NCI-H1694 (cell line): ENCODE measurements around the gene EXOSC7.

Source experiments
- DNase-seq: peaks from one replicate; lab custom pipeline; 2025; lab: John Stamatoyannopoulos, UW

EXOSC7 gene

DNA sequence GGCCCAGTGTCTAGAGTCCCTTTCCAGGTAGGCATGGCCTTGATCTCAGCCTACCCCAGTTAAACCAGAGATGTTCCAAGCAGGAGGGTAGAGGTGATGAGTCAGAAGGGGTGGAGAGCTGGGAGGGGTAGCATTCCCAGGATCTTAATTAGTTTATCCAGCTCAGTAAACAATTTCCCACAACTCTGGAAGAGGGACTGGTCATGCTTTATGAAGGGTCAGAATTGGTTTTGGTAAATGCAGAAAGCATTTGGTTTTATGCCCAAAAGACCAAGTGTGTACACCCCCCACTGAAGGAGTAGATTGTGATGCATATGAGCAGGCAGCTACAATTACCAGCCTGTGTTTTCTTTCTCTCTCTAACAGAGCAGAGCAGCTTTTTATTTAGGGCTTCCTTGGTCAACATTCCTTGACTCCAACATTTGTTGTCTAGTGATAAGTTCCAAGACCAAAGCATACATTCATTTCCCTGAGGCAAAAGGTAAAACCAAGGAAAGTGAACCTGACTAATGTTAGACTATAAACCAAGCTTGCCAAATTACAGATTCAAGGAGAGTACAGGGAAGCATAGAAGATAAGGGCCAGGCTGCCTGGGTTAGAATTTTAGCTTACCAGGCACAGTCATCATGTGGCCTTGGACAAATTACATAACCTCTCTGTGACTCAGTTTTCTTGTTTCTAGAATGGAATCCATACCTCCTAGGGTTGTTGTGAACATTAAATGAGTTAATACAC, 17.6 kb downstream of the EXOSC7 start:
- DNase-seq: no peak

DNA sequence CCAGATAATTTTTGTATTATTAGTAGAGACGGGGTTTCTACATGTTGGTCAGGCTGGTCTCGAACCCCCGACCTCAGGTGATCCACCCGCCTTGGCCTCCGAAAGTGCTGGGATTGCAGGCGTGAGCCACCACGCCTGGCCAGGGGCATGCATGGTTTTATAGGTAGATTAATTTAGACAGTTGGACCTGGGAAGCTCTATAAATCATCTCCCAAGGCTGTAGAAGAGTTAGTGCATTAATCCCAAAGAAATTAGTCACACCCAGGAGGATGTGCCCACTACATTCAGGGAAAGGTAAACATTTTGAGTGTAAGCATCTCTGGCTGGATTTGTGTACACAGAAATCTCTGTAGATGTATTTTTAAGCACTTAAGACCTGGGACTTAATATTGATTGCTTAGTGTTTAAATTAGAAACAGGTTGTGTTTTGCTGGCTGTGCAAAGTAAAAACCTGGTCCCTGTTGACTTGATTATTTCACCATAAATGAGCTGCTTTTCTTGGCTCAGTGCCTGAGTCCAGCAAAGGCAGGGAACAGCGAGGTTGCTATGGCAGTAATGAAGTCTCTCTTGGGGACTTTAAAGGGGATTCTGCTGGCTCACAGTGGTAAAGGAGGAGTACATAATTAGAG, 19.2 kb downstream of the EXOSC7 start:
- DNase-seq: no peak

- peak; percentile 18 for DNase-seq
These were observed 20.5 kb downstream of the EXOSC7 start for GRCh38 chr3:44996556-44996969.

DNA sequence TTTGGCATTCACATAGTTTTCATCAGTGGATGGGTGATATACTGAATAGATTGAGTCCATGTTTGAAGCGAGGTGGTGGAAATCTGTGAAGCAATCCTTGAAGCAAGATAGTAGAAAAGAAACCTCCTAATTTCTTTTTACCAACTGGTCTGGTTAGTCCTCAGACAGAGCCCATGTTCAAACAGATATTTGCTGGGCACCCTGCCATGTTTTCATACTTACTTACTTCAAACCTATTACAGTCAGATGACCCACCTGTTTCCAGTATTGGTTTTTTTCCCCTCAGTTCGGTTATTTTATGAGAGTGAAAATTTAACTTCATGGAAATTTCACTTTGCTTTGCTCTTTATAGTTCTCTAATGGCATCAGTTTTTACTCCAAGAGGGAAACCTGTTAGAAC, 23.7 kb downstream of the EXOSC7 start:
- no peak for DNase-seq

DNA sequence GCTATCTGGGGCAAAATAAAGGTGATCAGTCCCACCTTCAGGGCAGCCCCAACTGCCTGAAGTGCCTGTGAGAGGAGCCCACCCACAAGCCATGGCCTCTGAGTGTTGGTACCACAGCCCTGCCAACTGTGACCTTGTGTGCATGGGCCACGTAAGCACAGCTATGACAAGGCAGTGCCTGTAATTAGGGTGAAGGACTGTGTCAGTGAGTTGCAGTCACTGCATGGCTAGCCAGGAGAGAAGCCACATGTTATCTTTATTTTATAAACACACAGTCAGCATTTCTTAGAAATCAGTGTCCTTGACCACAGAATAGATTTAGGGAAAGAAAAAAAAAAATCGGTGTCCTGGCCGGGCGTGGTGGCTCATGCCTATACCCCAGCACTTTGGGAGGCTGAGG, 24.8 kb downstream of the EXOSC7 start:
- DNase-seq: no peak

- DNase-seq: no peak
These were observed 25.7 kb downstream of the EXOSC7 start for GRCh38 chr3:45001738-45002137.

GRCh38 chr3:45002139-45002660, 26.2 kb downstream of the EXOSC7 start:
- DNase-seq: no peak

GRCh38 chr3:45002720-45003119, 26.7 kb downstream of the EXOSC7 start:
- DNase-seq: no peak

DNA sequence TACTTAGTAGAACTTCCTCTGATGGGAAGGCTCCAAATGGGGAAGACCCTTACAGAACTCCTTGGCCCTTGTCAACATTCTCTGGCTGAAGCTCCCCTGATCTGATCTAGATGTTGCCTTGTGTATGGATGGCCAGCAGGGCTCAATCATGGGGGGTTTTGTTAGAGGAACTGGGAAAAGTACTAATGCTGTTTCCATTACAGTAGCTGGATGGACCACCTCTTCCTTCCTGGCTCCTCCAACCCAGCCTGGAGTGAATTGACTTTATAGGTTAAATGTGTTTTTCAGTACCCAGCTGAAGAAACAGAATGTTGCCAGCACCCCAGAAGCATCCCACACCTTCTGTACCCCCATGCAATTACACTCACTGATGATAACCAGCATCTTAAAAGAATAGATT, 27.4 kb downstream of the EXOSC7 start:
- DNase-seq: no peak

- DNase-seq: no peak
These were observed 27.8 kb downstream of the EXOSC7 start for GRCh38 chr3:45003859-45004258.

- no peak for DNase-seq
These were observed 31.0 kb downstream of the EXOSC7 start for GRCh38 chr3:45007091-45007490.

DNA sequence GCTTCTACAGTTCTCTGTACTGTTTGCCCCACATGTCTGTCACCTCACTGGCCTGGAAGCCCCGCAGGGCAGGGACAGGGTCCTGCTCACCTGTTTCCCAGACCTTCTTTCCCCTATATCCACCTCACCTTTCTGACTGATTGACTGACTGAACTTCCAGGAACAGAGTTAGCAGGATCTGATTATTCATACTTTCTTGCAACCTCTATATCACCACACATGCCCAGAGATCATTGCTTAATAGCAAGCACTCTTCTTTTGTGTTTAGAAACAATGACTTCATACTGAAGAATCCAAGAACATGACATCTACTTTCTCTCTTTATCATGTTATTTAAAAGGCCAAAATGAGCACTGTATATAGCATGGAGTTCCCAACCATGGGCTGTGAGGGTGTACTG, 32.1 kb downstream of the EXOSC7 start:
- DNase-seq: no peak

DNA sequence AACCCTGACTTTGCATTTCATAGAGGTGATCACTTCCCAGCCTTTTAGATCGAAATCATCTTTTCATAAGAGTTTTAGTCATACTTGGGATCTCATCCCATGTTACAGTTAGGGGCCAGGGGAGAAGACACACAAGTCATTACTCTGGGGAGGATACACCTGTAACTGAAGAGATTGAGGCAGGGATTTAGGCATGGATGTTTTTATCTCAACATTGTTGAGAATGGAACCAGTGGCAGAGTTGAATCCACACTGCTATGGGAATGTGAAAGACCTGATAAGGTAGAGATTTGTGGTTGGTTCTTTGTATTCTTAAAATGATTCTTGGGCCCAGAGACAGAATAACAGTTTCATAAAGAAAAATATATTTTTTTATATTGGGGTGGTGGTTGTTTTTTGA, 33.8 kb downstream of the EXOSC7 start:
- no peak for DNase-seq

- DNase-seq: no peak
These were observed 34.8 kb downstream of the EXOSC7 start for GRCh38 chr3:45010811-45011333.

DNA sequence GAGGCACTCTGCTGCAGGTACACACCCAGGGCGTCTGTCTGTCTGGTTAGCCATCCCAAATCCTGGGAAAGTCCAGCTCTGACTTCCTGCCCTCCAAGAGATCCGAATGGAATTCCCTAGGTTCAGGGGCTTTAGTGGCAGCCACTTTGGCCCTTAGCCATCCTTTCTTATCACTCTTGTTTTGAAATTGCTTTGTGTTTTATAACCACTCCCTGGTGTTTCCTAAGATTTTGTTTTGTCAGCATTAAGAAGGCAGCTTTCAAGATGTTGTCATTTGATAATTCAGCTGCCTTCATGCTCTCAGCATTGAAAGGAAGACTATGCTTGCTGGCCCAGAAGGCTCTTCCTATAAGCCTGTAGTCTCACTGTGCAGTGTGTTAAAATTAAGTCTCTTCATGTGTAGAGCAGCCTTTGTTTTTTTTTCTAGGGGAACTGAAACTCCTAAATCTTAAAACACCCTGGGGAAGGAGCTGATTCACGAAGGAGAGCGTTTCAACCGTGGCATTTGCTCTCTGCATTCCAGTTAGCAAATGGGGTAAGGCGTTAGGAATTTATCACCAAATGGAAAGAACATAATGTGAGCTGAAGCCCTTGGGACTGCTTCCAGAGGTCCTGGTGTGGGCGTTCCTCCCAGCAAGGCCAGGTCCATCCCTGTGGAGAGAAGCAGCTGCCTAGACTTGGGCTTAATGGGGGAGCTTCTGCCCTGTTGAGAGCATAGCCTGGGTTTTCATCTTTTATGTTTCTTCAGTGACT, 35.9 kb downstream of the EXOSC7 start:
- DNase-seq: no peak

GRCh38 chr3:45012577-45012976, 36.5 kb downstream of the EXOSC7 start:
- no peak for DNase-seq

GRCh38 chr3:45016916-45017315, 40.9 kb downstream of the EXOSC7 start:
- DNase-seq: no peak

DNA sequence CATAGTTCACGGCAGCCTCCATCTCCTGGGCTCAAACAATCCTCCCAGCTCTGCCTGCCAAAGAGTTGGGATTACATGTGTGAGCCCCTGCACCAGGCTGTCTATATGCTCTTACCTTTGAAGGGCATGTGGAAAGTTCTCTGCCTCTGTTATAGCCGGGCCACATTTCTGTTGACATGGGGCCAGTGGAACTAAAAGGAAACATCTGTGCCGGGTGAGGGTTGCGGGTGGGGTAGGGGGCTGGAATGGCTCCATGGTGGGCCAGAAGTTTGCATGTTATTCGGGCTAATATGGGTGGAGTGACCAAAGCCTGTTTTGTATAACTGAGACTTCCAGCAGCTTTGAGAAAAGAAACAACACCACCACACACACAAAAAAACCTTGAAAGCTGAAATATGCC, 41.8 kb downstream of the EXOSC7 start:
- no peak for DNase-seq

GRCh38 chr3:45020534-45020933, 44.5 kb downstream of the EXOSC7 start:
- DNase-seq: no peak

DNA sequence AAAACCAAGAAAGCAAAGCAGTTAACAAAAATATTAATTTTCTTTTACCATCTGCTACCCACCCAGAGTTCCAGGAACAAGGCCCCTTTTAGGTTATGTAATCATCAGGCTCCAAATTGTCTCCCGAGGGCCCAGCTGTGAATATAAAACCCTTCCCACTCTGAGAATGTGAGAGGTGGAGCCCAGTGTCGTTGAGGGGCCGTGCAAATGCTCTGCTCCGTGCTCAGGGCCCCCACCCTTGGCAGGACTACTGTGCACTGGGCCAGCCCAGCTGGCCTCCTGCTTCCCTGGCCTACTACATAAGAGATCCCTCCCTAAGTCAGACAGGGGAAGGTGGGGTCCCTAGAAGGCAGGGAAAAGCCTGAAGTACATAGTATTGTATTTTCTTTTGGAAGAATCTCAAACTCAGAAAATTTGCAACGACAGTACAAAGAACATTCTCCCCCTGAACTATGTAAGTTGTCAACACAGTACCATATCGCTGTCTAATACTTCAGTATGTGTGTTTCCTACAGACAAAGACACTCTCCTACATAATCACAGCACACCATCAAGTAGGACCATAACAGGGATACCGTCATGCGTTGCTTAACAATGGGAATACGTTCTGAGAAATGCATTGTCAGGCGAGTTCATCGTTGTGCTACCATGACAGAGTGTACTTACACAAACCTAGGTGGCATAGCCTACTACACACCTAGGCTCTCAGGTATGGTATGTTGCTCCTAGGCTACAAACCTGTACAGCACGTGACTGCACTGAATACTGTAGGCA, 45.7 kb downstream of the EXOSC7 start:
- no peak for DNase-seq

DNA sequence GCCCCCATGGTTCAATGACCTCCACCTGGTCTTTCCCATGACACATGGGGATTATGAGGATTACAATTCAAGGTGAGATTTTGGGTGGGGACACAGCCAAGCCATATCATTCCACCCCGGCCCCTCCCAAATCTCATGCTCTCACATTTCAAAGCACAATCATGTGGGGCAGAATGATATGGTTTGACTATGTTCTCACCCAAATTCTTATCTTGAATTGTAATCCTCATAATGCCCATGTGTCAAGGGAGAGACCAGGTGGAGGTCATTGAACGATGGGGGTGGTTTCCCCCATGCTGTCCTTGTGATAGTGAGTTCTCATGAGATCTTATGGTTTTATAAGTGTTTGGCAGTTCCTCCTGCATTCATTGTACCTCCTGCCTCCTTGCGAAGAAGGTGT, 47.6 kb downstream of the EXOSC7 start:
- no peak for DNase-seq
